ENCODE data around the gene UPF3A. TPM values are rescaled to one million over a fixed set of nuclear protein-coding genes. Genes with fewer than 3 reads are reported as not detected.
"Not testable (repeated sequence)": the region's sequence is repeated elsewhere in the genome, so short reads cannot be mapped to it uniquely, and the experiment has no call there.

Gene UPF3A
- total and polyA plus RNA-seq, 2 experiments from 2014 or later = 25.3 to 50.8 TPM

DNA sequence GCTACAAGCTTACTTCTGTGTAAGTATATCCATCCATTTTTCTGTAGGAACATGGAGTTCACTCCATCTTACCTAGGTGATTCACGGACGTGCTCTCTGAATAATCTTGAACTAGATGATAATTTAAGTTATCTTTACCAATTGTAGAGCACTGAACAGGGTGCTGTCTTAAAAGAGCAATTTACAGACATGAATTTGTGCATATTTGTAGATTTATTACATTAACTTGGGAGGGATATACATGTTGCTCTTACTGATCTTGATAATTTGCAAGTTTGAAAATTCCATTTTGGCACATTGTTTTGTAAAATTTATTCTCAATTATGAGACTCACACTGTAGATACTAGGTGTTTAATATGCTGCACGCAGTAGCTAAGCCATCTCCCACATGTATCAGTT is 37.4 kb upstream of the UPF3A start:
- peaks cover 93% of the 10 kb centered on the region for H3K36me3 ChIP-seq (ENCODE audit: low read depth)
- H3K9me3 ChIP-seq (ENCODE audit: low read depth) = no peaks in the 10 kb centered on the region
- H4K20me1 ChIP-seq (ENCODE audit: insufficient read depth) = no peaks in the 10 kb centered on the region
- H3K79me2 ChIP-seq (ENCODE audit: insufficient read depth) = peaks cover 54% of the 10 kb centered on the region
- peaks cover 15% of the 10 kb centered on the region for H3K4me1 ChIP-seq (ENCODE audit: insufficient read depth)
- H3K9me2 ChIP-seq (ENCODE audit: insufficient read depth) = no peaks in the 10 kb centered on the region
- H3K4me3 ChIP-seq = no peak overlapping the region
- peaks cover 40% of the 10 kb centered on the region for H3F3A ChIP-seq (ENCODE audit: insufficient read depth)
- WGBS, 2 experiments (ENCODE audit: low coverage in 1 of 2, low lambda C conversion rate in 2 of 2, missing lambda C conversion rate in 2 of 2) = 87 to 89% methylated on average over 3 of the region's 3 CpGs
- no peak overlapping the region for H3K27ac ChIP-seq
- TF ChIP-seq EZH2phosphoT487 (IDR thresholded peaks at IDR 0.05; ENCODE audit: insufficient read depth, low read depth) = no peak
- no peak for TF ChIP-seq EZH2 (IDR thresholded peaks at IDR 0.05; ENCODE audit: insufficient read depth, poor library complexity, severe bottlenecking)
- in situ Hi-C loops (cut with MboI) = no loop called here
- DNase-seq = no peak
- H3K27me3 ChIP-seq (replicated peaks; ENCODE audit: insufficient read depth) = no peaks in the 10 kb centered on the region
- H3K4me2 ChIP-seq (ENCODE audit: unreplicated experiment) = no peak overlapping the region
- H2AFZ ChIP-seq = no peak overlapping the region
- H3K9ac ChIP-seq = no peak overlapping the region

DNA sequence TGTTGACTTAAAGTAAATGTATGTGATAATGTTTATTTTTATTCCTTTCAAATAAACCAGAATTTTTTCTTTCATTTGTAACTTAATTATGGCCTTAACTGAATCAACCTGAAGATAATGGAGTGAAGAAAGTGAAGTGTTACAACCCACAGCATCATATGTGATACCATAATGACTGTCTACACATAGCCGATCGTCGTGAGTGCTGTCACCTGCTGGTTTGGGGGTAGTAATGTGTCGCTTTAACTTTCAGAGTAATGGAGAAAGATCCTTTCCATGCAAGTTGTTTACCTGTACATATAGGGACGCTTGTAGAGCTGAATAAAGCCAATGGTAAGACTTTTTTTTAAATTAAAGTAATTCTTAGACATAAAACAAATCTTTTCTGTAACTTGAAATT is 36.8 kb upstream of the UPF3A start:
- Histone ChIP-seq H3K9me3 (ENCODE audit: low read depth) (no peaks in the 10 kb centered on the region), H2AFZ (no peak overlapping the region), H3K79me2 (ENCODE audit: insufficient read depth) (peaks cover 54% of the 10 kb centered on the region), H3K4me2 (ENCODE audit: unreplicated experiment) (no peak overlapping the region), H3K9me2 (ENCODE audit: insufficient read depth) (no peaks in the 10 kb centered on the region), H3K4me1 (ENCODE audit: insufficient read depth) (peaks cover 15% of the 10 kb centered on the region), H3K27ac (no peak overlapping the region), H3K27me3 (replicated peaks; ENCODE audit: insufficient read depth) (no peaks in the 10 kb centered on the region), H3F3A (ENCODE audit: insufficient read depth) (peaks cover 40% of the 10 kb centered on the region), H3K4me3 (no peak overlapping the region), H3K9ac (no peak overlapping the region), H3K36me3 (ENCODE audit: low read depth) (peaks cover 93% of the 10 kb centered on the region), H4K20me1 (ENCODE audit: insufficient read depth) (no peaks in the 10 kb centered on the region)
- WGBS, 2 experiments (ENCODE audit: low coverage in 1 of 2, low lambda C conversion rate in 2 of 2, missing lambda C conversion rate in 2 of 2) = 95 to 97% methylated on average over 5 of the region's 5 CpGs
- no peak for DNase-seq
- TF ChIP-seq EZH2phosphoT487 (IDR thresholded peaks at IDR 0.05; ENCODE audit: insufficient read depth, low read depth) (no peak), EZH2 (IDR thresholded peaks at IDR 0.05; ENCODE audit: insufficient read depth, poor library complexity, severe bottlenecking) (no peak)
- in situ Hi-C loops (cut with MboI) = no loop called here

- no peaks in the 10 kb centered on the region for H3K27me3 ChIP-seq (replicated peaks; ENCODE audit: insufficient read depth)
- H4K20me1 ChIP-seq (ENCODE audit: insufficient read depth) = no peaks in the 10 kb centered on the region
- peak overlapping the region; percentile 44; the same call in 1 of the 2 replicates for H3K9ac ChIP-seq
- H3K27ac ChIP-seq = peak overlapping the region; percentile 78
- H3K36me3 ChIP-seq (ENCODE audit: low read depth) = peaks cover 76% of the 10 kb centered on the region
- H3F3A ChIP-seq (ENCODE audit: insufficient read depth) = peaks cover 40% of the 10 kb centered on the region
- peaks cover 15% of the 10 kb centered on the region for H3K4me1 ChIP-seq (ENCODE audit: insufficient read depth)
- peak overlapping the region; percentile 8 for H3K4me2 ChIP-seq (ENCODE audit: unreplicated experiment)
- in situ Hi-C loops (cut with MboI) = no loop called here
- DNase-seq = peak; percentile 60
- WGBS, 2 experiments (ENCODE audit: low coverage in 1 of 2, low lambda C conversion rate in 2 of 2, missing lambda C conversion rate in 2 of 2) = 39 to 49% methylated on average over 3 of the region's 3 CpGs
- H2AFZ ChIP-seq = no peak overlapping the region
- H3K4me3 ChIP-seq = no peak overlapping the region
- H3K9me2 ChIP-seq (ENCODE audit: insufficient read depth) = no peaks in the 10 kb centered on the region
- TF ChIP-seq EZH2phosphoT487 (IDR thresholded peaks at IDR 0.05; ENCODE audit: insufficient read depth, low read depth) (no peak), EZH2 (IDR thresholded peaks at IDR 0.05; ENCODE audit: insufficient read depth, poor library complexity, severe bottlenecking) (no peak)
- H3K79me2 ChIP-seq (ENCODE audit: insufficient read depth) = peaks cover 39% of the 10 kb centered on the region
- no peaks in the 10 kb centered on the region for H3K9me3 ChIP-seq (ENCODE audit: low read depth)
These were observed 33.4 kb upstream of the UPF3A start for GRCh38 chr13:114248011-114248410.

DNA sequence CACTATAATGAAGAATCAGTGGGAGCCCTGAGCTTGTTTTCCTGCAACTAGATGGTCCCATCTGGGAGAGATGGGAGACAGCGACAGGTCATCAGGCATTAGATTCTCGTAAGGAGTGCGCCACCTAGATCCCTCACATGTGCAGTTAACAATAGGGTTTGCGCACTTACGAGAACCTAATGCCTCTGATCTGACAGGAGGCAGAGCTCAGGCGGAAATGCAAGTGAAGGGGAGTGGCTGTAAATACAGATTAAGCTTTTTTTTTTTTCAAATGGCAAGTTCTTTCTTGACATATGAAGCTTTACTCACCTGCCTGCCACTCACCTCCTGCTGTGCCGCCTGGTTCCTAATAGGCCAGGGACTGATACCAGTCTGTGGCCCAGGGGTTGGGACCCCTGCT is 32.3 kb upstream of the UPF3A start:
- H3K4me1 ChIP-seq (ENCODE audit: insufficient read depth) = peaks cover 15% of the 10 kb centered on the region
- TF ChIP-seq EZH2phosphoT487 (IDR thresholded peaks at IDR 0.05; ENCODE audit: insufficient read depth, low read depth) = no peak
- no peak for TF ChIP-seq EZH2 (IDR thresholded peaks at IDR 0.05; ENCODE audit: insufficient read depth, poor library complexity, severe bottlenecking)
- H3K27ac ChIP-seq = peak overlapping the region; percentile 78; the same call in 1 of the 2 replicates
- in situ Hi-C loops (cut with MboI) = no loop called here
- H3K79me2 ChIP-seq (ENCODE audit: insufficient read depth) = peaks cover 41% of the 10 kb centered on the region
- DNase-seq = no peak
- no peaks in the 10 kb centered on the region for H4K20me1 ChIP-seq (ENCODE audit: insufficient read depth)
- H3K9me2 ChIP-seq (ENCODE audit: insufficient read depth) = no peaks in the 10 kb centered on the region
- peaks cover 66% of the 10 kb centered on the region for H3K36me3 ChIP-seq (ENCODE audit: low read depth)
- no peak overlapping the region for H3K4me2 ChIP-seq (ENCODE audit: unreplicated experiment)
- H3K27me3 ChIP-seq (replicated peaks; ENCODE audit: insufficient read depth) = no peaks in the 10 kb centered on the region
- H2AFZ ChIP-seq = no peak overlapping the region
- WGBS, 2 experiments (ENCODE audit: low coverage in 1 of 2, low lambda C conversion rate in 2 of 2, missing lambda C conversion rate in 2 of 2) = 97 to 98% methylated on average over 7 of the region's 7 CpGs
- H3K4me3 ChIP-seq = no peak overlapping the region
- H3F3A ChIP-seq (ENCODE audit: insufficient read depth) = peaks cover 29% of the 10 kb centered on the region
- H3K9ac ChIP-seq = no peak overlapping the region
- no peaks in the 10 kb centered on the region for H3K9me3 ChIP-seq (ENCODE audit: low read depth)

GRCh38 chr13:114251639-114252440 is 29.6 kb upstream of the UPF3A start:
- H2AFZ ChIP-seq; H3K9me3 ChIP-seq (ENCODE audit: low read depth); H3K27me3 ChIP-seq (replicated peaks; ENCODE audit: insufficient read depth); H3K4me3 ChIP-seq; in situ Hi-C loops (cut with MboI); H3K27ac ChIP-seq; H3K9me2 ChIP-seq (ENCODE audit: insufficient read depth); H3K4me2 ChIP-seq (ENCODE audit: unreplicated experiment); H3K9ac ChIP-seq; H4K20me1 ChIP-seq (ENCODE audit: insufficient read depth); DNase-seq: not testable (repeated sequence)
- Histone ChIP-seq H3K4me1 (ENCODE audit: insufficient read depth) (peaks cover 15% of the 10 kb centered on the region), H3K79me2 (ENCODE audit: insufficient read depth) (peaks cover 48% of the 10 kb centered on the region), H3K36me3 (ENCODE audit: low read depth) (peaks cover 62% of the 10 kb centered on the region), H3F3A (ENCODE audit: insufficient read depth) (peaks cover 15% of the 10 kb centered on the region)
- 50 to 79% methylated on average over 1 of the region's 1 CpG for WGBS, 2 experiments (ENCODE audit: low coverage in 1 of 2, low lambda C conversion rate in 2 of 2, missing lambda C conversion rate in 2 of 2)
